SK-N-DZ (cell line): ENCODE results near the gene ADGRE3.
"Not testable (repeated sequence)": the region's sequence is repeated elsewhere in the genome, so short reads cannot be mapped to it uniquely, and the experiment has no call there.

Experiments used
- DNase-seq: peaks from one replicate; pipeline ENCODE4 v3.0.0-alpha.2; 2015; ENCODE audit warnings: low spot score

Gene ADGRE3

GRCh38 chr19:14670408-14670807 lies 4.2 kb downstream of the ADGRE3 start:
- DNase-seq: no peak

- DNase-seq: no peak
Measured at GRCh38 chr19:14669940-14670339, 4.7 kb downstream of the ADGRE3 start.

DNA sequence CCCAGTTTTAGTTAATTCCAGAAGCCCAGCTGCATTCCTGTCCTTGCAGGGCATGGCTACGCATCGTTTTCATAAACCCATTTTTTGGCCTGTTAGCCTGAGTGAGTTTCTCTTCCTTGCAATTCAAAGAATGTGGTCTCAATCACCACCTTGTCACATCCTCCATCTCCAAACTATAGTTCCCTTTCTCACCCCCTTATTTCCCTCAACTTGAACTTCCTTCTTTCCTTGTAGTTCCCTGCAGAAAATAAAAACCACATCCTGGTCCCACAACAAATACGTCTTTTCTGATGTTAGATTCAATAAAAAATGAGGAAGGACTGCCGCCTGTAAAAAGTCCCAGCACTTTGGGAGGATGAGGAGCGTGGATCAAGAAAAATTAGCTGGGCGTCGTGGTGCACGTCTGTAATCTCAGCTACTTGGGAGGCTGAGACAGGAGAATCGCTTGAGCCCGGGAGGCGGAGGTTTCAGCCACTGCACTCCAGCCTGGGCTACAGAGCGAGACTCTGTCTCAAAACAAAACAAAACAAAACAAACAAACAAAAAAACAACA lies 13.2 kb downstream of the ADGRE3 start:
- no peak for DNase-seq

- no peak for DNase-seq
Measured at GRCh38 chr19:14659874-14660489, 14.7 kb downstream of the ADGRE3 start.

- no peak for DNase-seq
Measured at GRCh38 chr19:14655726-14656125, 18.9 kb downstream of the ADGRE3 start.

DNA sequence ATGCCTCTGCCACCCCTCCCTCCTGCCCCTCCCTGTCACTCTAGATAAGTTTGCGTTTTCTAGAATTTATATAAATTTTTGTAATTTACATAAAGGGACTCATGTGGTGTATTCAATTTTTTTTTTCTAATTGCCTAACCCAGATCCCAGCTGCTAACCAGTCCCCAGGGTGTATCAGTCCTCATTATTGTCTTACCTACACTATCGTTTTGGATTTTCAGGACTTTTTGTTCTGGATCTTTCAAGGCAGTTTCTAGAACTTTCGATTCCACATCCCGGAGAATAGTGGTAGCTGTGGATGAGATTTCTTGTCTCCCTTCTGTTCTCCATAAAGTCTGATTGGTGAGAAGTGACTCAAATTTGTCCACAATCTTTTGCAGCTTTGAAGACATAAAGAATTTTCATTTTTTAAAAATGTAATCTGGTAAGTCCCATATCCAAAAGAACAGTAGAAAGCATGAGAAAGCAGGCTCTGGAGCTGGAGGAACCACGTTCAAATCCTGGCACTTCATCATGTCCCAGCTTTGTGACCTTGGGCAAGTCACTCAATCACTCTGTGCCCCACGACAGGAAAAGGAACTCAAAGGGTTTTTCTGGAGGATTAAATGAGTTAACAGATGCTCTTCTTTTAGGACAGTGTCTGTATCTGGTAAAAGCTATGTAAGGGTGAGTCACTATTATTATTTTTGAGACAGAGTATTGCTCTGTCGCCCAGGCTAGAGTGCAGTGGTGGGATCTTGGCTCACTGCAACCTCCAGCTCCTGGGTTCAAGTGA lies 19.7 kb downstream of the ADGRE3 start:
- no peak for DNase-seq

- no peak for DNase-seq
Measured at GRCh38 chr19:14650161-14650560, 24.5 kb downstream of the ADGRE3 start.

GRCh38 chr19:14649020-14649419 lies 25.6 kb downstream of the ADGRE3 start:
- no peak for DNase-seq

DNA sequence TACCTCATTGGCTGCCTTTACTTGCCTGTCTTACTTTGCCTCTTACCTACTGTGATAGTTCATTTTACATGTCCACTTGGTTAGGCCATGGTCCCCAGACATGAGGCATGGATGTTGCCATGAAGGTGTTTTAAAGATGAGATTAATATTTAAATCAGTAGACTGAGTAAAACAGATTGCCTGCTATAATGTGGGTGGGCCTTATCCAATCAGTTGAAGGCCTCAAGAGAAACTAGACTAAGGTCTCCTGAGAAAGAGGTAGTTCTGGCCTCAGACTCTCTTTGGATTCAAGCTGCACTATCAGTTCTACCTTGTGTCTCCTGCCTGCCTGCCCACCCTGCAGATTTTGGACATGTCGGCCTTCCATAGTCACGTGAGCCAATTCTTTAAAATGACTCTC lies 26.1 kb downstream of the ADGRE3 start:
- DNase-seq: no peak

DNA sequence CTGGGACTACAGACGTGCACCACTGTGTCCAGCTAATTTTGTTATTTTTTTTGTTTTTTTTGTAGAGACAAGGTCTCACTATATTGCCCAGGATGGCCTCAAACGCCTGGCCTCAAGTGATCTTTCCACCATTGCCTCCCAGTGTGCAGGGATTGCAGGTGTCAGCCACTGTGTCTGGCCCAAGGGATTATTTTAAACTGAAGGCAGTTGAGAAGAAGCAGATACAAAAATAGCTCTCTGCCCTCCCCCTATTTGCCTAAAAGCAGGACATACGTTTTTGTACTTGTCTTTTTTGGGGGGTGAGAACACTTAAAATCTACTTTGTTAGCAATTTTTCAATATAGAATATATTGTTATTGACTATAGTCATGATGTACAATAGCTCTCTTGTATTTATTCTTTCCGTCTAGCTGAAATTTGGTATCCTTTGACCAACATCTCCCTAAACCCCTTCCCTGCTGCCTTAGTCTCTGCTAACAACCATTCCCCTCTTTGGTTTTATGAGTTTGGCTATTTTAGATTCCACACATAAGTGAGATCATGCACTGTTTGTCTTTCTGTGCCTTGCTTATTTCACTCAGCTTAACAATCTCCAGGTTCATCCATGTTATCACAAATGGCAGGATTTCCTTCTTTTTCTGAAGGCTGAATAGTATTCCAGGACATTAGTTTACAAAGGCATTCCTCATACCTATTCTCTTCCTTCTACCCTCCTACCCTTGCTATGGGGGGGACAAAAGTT lies 34.9 kb downstream of the ADGRE3 start:
- DNase-seq: no peak

GRCh38 chr19:14632286-14632685 lies 42.4 kb downstream of the ADGRE3 start:
- DNase-seq: peak; percentile 23

DNA sequence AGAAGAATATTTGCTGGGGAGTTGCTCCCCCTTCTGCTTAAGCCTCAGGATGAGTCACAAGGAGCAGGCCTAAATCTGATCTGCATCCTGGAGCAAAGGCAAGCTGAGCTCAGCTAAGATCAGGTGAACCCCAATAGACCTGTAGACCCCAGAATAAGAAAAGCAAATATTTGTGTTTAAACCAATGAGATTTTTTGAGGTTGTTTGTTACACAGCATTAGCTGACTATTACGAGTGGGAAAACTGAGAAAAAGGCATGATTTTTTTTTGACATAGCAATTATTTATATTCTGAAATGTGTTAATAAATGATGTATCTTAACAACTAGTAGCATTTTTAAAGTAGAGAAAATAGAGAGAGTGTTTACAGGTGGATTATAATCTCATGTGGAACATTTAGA lies 45.1 kb downstream of the ADGRE3 start:
- DNase-seq: no peak

DNA sequence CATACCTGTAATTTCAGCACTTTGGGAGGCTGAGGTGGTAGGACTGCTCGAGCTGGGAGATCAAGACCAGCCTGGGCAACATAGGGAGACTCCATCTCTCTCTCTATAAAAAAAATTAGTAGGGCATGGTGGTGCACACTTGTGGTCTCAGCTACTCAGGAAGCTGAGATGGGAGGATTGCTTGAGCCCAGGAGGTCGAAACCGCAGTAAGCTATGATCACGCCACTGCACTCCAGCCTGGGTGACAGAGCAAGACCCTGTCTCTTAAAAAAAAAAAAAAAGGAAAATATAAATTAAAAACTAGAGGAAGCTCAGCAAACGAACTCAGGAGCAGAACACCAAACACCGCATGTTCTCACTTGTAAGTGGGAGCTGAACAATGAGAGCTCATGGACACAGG lies 50.2 kb downstream of the ADGRE3 start:
- DNase-seq: not testable (repeated sequence)

DNA sequence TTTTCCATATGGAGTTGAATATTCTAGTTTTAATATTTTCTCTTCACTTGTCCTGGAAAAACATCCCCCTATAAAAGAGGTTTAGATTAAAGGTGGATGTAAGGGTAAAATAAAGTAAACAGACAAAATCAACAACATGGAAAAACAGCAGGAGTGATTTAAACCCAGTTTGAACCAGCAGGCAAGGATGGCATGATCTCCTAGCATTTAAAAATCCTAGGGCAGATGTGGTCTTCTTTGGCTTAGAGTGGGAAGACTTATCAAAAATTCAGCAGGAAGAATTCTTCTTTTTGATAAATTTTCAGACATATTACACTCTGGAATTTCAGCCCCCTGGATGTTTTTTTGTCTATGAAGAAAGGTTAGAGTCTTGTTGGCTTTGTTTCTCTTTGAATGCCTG lies 55.2 kb downstream of the ADGRE3 start:
- DNase-seq: no peak

- no peak for DNase-seq
Measured at GRCh38 chr19:14616407-14616806, 58.2 kb downstream of the ADGRE3 start.

DNA sequence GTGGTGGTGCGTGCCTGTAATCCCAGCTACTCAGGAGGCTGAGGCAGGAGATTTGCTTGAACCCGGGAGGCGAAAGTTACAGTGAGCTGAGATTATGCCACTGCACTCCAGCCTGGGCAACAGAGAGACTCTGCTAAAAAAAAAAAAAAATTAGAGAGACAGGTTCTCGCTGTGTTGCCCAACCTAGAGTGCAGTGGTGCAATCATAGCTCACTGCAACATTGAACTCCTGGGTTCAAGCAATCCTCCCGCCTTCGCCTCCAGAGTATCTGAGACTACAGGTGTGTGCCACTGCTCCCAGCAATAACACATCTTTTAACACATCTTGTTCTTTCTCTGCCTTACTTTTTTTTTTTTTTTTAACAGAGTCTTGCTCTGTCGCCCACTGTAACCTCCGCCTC lies 59.0 kb downstream of the ADGRE3 start:
- no peak for DNase-seq

GRCh38 chr19:14614099-14614412 lies 60.6 kb downstream of the ADGRE3 start:
- no peak for DNase-seq

DNA sequence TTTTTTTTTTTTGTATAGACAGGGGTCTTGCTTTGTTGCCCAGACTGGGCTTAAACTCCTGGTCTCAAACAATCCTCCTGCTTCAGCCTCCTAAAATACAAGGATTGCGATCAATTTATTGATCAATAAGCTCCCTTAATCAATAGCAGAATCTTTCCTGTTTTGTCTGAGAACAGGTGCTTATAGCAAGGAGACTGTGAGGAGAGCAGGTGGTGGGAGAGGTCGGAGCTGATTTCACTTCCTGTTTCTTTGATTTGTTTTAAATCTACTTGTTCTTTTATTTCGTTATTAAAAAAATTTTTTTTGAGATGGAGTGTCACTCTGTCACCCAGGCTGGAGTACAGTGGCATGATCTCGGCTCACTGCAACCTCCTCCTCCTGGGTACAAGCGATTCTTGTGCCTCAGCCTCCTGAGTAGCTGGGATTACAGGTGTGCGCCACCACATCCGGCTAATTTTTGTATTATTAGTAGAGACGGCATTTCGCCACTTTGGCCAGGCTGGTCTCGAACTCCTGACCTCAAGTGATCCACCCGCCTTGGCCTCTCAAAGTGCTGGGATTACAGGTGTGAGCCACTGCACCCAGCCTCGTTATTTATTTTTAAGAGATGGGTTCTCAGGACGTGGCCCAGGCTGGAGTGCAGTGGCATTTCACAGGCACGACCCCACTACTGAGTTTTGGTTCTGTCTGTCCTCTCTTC lies 61.1 kb downstream of the ADGRE3 start:
- not testable (repeated sequence) for DNase-seq

GRCh38 chr19:14612657-14613056 lies 62.0 kb downstream of the ADGRE3 start:
- DNase-seq: no peak

DNA sequence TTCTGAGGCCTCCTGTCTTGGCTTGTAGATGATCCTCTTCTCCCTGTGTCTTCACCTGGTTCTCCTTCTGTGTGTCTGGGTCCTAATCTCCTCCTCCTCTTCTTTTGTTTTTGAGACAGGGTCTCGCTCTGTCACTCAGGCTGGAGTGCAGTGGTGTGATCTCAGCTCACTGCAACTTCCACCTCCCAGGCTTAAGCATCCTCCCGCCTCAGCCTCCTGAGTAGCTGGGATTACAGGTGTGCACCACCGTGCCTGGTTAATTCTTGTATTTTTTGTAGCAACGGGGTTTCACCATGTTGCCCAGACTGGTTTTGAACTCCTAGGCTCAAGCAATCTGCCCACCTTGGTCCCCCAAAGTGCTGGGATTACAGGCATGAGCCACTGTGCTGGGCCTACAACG lies 62.4 kb downstream of the ADGRE3 start:
- DNase-seq: not testable (repeated sequence)

- DNase-seq: no peak
Measured at GRCh38 chr19:14611051-14611450, 63.6 kb downstream of the ADGRE3 start.

- DNase-seq: no peak
Measured at GRCh38 chr19:14606627-14607026, 68.0 kb downstream of the ADGRE3 start.
